Kidney tubule cell (primary cell): Measurements from ENCODE around the gene PLXNB3.

Experiments
- DNase-seq: peaks from one replicate; pipeline ENCODE4 v3.0.0-alpha.2; 2018; ENCODE audit warnings: low spot score

Gene PLXNB3

GRCh38 chrX:153793291-153793690 lies 29.2 kb downstream of the PLXNB3 start:
- peak; percentile 16 for DNase-seq

- peak; percentile 93 for DNase-seq
Measured at GRCh38 chrX:153794018-153794896, 30.2 kb downstream of the PLXNB3 start, which contains the start of the genes IDH3G and SSR4. Gene IDH3G, minus strand, starts transcription at chrX:153794375. Its CDS starts 49 bp downstream, at chrX:153794326. Gene SSR4, plus strand, starts transcription at chrX:153794668. Its CDS starts 20 bp downstream, at chrX:153794688.

- DNase-seq: peak; percentile 2
Measured at GRCh38 chrX:153794897-153795816, 31.1 kb downstream of the PLXNB3 start.

DNA sequence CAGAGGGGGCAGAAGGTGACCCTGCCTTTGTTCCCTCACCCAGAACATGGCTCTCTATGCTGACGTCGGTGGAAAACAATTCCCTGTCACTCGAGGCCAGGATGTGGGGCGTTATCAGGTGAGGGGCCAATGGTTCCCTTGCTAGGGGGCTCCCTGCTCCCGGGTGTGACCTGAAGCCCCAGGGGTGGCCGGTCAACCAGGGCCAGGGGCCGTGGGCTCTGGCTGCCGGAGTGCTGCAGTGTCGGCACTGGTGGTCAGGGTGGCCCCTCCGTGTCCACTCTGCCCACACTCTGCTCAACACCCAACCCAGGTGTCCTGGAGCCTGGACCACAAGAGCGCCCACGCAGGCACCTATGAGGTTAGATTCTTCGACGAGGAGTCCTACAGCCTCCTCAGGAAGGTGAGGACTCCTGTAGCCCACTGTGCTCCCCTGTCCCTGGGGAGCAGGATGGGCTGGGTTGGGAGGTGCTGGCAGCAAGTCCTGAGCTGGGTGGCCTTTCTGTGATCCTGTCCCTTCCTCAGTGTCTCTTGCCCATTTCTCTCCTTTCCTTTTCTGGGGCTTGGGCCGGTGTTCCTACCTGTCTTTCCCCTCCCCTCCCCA lies 33.5 kb downstream of the PLXNB3 start:
- no peak for DNase-seq

DNA sequence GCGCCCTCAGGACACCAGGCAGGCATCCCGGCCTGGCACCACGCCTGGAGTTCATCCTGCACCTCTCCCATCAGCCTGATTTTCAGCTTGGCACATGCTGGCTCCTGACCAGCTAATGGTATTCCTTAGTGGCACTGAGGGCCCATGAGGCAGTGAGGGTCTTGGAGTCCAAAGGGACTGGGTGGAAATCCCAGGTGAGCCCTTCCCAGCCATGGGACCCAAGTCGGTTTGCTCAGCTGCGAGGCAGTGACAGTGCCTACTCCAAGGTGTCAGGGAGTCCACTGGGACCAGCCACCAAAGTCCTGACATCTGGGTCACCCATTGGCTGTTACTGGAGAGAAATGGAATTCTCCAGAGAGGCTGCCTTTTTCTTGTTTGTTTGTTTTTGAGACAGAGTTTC lies 35.3 kb downstream of the PLXNB3 start:
- DNase-seq: no peak

GRCh38 chrX:153800177-153800722 lies 36.2 kb downstream of the PLXNB3 start:
- DNase-seq: no peak

- DNase-seq: no peak
Measured at GRCh38 chrX:153800746-153801145, 36.7 kb downstream of the PLXNB3 start.

- peak; percentile 21 for DNase-seq
Measured at GRCh38 chrX:153801669-153802068, 37.6 kb downstream of the PLXNB3 start.

- no peak for DNase-seq
Measured at GRCh38 chrX:153802513-153803045, 38.5 kb downstream of the PLXNB3 start.

GRCh38 chrX:153803211-153804099 lies 39.4 kb downstream of the PLXNB3 start:
- no peak for DNase-seq

DNA sequence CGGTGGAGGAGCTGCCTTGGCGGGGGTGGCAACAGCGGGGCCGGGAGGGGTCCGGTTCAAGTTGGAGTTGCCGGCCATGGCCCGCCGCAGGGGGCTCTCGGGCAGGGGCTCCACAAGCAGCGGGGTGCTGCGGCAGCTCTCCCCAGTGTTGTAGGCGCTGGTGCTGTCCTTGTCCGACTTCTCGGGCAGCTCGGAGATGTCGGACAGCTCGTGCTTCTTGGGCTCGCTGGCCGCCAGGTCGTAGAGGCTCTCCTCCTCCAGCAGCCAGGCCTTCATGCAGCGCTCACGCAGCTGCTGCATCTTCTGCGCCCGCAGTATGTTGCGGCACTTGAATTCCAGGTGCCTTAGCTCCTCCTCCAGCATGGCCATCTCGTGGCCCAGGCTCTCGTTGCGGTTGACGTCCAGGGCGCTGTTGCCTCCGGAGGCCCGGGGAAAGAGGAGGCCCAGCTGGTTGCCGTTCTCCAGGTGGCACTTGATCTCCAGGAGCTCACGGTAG lies 40.1 kb downstream of the PLXNB3 start:
- no peak for DNase-seq

- no peak for DNase-seq
Measured at GRCh38 chrX:153804621-153805020, 40.6 kb downstream of the PLXNB3 start.

GRCh38 chrX:153805436-153805835 lies 41.4 kb downstream of the PLXNB3 start:
- DNase-seq: no peak

DNA sequence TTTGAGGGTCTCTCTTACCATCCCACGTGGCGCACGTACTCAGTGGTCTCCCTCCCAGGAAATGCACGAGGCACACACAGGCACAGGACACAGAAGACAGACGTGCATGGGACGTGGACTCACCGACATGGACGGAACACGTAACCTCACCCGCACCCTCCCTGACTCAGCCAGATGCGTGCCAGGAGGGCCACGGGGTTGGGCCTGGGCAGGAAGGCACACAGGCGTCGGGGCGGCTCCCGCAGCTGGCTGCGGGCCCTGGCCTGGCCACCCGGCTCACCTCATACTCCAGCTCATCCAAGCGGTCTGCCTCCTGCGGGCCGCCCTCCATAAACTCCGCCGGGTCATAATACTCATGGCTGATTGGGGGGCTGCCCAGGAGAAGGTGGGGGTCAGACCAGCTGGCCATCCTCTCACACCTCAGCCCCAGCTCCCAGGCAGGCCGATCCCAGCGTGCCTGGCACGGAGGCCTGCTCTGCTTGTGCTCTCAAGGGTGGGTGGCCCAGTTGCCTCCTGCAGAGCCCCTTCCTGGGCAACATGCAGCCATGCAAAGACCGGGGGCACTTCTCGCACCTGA lies 43.0 kb downstream of the PLXNB3 start:
- DNase-seq: no peak

GRCh38 chrX:153807976-153808375 lies 43.9 kb downstream of the PLXNB3 start:
- DNase-seq: no peak

DNA sequence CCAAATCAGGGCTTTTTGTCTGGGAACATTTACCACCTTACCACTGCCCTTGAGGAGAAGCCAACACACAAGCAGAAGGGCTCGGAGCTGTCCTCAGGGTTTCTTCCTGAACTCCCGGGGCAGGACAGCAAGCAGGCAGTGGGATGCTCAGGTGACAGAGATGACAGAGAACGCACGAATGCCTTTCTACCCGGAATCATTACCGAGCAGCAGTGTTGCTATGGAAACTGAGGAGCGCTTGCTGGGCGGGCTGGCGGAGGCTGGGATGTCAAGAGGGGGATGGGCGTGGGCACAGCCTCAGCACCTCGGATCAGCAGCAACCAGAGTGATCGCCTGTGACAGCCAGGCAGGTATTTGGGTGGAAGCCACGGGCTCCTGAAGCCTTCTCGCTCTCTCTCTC lies 48.2 kb downstream of the PLXNB3 start:
- no peak for DNase-seq

- no peak for DNase-seq
Measured at GRCh38 chrX:153813161-153813560, 49.1 kb downstream of the PLXNB3 start.

GRCh38 chrX:153814591-153815315 lies 50.7 kb downstream of the PLXNB3 start:
- DNase-seq: no peak
